HTERT RPE-1 (cell line): ENCODE results near the gene EIF4G1.

Experiments
- in situ Hi-C: fragments of 300-500 bp; cut with MboI; formaldehyde crosslinking; loops from 4 replicates; pipeline ENCODE4 v1.14.3; 2020; ENCODE audit warnings: low sequenced_read_pairs

EIF4G1 gene

DNA sequence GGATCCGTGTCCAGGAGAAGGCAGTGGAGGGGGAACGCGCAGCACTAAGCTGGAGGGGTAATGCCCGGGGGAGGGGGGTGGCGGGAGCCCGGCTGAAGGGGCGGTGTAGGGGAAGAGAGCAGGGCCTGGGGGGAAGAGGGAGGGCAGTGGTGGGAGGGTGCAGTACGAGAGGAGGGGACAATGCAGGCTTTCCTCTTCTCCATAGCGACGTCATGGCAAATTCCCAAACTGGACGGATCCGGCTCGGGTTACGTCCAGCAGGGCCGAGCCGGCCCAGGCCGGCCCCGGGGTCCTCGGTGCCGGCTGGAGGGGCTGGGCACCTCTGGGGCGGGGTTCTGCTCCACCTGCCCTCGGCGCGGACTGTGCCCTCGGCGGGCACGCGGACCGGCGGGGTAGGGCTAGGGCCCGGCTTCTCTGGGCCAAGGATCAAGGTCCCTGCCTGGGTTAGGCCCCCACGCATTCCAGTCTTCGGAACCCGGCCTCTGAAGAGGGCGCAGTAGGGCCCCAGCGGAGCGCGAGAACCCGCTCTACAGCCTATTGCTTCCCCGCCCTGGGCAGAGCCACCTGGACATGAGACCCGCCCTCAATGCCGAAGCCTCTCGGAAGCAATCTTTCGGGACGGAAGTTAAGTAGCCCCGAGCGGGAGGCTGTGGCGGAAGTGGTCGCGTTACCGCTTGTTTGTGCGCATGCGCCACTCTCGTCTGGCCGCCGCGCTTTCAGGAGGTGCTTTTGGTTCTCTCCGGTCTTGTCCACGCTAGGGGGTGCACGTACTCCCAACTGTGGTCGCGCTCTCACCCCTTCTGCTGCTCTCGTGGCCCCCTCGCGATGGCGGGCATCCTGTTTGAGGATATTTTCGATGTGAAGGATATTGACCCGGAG, 48.5 kb downstream of the EIF4G1 start:
- in situ Hi-C loops = no loop called here

DNA sequence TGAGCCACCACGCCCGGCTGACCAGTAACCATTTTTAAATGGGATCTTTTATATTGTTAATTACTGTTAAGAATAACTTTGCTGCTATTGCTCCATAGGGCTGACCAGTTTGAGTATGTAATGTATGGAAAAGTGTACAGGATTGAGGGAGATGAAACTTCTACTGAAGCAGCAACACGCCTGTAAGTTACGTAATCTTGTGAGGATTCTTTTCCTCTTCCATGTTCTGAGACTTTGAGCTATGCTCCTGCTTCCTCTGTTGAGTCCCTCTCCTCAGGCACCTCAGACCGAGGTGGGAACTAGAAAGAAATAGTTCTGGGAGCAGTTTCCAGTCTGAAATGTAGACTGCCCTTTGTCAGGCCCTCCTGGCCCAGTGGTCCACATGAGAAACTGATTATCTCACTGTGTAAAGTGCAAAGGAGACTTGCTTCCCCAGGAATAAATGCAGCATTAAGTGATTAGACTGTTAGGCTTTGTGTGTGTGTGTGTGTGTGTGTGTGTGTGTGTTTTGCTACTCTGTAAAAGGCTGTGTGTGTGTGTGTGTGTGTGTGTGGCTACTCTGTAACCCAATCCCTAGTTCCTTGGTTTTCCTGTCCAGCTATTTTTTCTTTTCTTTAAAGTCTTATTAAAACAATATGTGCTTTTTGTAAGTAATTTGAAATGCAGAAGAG, 52.3 kb downstream of the EIF4G1 start:
- in situ Hi-C loops = no loop called here

DNA sequence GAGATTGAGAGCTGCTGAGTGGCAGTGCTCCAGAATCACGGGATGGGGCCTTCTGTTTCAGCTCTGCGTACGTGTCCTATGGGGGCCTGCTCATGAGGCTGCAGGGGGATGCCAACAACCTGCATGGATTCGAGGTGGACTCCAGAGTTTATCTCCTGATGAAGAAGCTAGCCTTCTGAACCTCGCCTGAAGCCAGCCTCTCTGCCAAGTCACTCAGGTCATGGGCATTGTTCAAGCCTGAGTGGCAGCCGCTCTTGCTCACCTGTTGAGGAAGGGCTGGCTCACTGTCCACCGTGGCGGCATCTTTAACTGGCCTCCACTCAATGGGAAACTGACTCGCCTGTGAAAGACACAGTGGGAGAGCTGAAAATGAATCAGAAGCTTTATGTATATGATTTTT, 53.7 kb downstream of the EIF4G1 start:
- in situ Hi-C loops = no loop called here

DNA sequence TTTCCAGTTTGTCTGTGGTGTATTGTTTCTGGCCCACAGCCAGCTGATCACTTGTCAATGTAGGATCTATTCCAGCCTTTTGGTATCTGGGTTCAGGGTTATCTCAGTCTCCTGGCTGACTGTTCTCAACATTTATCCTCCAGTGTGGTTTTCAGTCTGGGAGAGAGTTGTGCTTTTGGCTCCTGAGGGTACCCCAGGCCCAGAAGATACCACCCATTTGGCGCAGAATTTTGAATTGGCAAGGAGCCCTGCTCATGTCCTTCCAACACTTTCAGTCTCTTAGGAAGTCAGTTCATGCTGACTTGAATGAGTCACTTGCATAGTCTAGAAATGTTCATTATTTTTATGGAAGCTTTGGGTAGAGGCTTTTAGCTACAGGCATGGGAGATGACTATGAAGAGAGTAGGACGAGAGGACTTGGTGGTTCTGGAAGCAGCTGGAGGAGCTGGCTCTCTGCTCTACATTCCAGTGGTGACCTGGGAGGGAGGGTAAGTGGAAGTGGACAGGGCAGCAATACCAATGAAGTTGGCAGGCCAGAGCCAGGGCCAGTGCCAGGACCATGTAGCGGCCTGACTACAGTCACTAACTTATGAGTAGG, 54.3 kb downstream of the EIF4G1 start:
- in situ Hi-C loops = no loop called here

DNA sequence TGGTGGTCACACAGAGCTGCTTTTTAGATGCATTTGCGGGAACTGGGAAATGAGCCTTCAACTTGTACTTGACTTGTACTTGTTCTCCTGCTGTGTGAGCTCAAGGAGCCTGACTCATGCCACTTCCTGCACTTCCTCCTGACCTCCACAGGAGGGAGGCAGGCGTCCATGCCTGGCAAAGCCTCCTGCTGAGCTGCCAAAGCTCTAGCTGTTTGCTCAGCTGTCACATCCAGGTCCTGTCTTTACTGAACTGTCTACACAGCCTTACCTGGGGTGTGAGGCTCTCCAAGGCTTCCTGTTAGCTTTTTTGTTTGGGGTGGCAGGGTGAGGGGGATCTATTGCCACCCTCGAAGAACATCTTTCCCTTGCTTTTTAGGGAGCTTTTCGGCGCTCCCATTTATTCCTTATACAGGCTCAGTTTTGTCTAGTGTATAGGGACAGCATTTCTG, 57.2 kb downstream of the EIF4G1 start:
- in situ Hi-C loops = no loop called here

DNA sequence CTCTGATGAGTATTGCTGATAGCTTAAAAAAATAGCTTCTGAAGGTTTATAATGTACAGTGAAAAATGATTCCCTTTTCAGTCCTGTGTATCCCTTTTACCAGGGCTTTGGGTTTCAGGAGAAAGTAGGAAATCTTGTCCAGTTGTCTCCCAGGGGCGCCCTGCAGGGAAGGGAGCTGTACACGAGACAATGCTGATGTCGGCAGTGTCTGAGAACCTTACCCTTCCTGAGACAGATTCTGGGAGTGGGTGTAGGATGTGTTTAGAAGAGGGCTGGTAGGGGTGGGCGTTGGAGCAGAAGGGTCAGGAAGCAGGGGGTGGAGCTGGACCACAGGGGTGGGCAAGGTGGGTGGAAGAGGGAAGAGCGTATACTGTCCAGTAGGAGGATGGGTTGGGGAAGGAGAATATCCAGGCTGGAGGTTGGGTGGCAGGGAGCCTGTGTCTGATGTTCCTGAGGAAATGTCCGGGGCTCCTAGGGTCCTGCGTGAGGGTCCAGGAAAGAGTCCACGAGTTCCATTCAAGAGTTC, 58.0 kb downstream of the EIF4G1 start:
- in situ Hi-C loops = no loop called here

DNA sequence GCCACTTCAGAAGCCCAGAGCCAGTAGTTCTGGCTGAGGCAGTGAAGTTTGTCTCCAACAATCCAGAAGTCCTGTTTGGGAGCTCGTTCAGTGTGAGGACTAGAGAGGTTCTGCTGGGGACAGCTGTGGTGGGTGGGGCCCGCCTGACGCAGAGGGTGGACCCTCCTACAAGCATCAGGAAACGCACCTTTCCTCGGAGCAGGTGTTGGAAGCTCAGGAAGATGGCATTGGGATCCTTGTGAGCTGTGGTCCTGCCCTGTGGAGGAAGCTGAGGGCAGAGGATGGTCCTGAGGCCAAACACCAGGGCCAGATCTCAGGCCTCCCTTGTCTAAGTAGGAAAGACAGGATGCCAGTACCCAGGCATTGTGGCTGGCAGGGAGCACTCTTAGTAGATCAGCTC, 58.5 kb downstream of the EIF4G1 start:
- in situ Hi-C loops = no loop called here

DNA sequence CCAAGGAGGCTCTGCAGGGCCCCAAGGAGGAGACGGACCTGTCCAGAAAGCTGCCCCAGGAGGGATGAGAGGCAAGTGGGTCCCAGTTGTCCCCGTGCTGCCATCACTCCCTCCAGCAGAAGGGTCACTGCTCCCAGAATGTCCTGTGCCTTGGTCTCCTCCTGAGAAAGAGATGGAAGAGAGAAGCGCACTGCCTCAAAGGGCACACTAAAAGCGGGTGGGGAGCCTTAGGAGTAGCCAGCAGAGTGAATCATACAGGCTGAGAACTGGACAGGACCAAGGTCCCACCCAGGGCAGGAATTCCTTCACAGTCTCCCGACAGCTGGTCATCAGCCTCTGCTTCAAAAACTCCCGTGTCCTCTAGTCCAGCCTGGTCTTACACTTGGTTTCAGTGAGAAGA, 59.0 kb downstream of the EIF4G1 start:
- in situ Hi-C loops = no loop called here

DNA sequence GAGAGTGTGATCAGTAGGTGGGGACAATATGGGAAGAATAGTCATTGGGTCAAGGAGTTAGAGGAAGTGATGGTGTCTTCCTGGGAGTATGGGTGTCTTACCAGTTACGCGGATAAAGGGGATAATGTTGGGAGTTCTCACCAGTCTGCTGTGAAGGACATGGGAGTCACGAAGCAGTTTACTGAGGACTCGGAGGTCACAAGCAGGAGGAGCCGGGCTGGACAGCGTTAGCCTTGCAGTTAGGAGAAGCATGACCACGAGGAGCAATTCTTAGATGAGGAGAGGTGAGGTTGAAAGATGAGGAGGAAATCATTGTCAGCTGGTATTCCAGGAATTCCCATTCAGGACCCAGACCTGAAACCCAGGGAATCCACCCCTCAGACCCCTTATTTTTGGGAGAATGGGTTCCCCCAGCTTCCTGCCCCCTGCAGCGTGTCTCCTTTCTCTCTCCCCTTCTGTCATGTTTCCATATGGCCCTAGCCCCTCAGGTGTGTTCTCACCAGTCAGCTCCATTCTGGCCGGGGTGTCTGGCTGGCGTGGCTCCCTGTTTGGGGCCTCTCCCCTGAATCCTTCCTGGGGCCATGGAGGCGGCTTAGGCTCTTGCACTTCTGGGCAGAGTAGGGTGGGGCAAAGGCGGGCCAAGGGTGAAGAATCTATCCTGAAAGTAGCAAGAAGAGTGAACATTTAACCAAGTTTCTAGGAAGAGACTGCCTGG, 61.5 kb downstream of the EIF4G1 start:
- in situ Hi-C loops = no loop called here

DNA sequence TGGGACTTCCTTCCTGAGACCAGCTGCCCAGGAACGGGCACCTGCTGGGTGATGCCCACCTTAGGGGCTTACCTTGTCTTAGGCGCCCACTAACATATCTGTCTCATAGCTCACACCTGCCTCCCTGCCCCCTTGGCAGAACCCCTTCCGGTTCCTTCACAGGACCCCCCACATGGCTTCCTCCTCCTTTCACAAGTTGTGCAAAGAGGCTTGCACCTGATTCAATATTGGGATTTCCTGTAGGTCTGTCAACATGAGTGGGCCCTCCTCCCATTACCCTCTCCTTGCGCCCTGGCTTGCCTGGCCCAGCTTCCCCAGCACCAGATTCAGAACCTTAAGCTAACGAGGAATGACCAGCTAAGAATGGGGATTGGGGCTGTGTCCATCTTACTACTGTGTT, 63.0 kb downstream of the EIF4G1 start:
- in situ Hi-C loops = no loop called here

DNA sequence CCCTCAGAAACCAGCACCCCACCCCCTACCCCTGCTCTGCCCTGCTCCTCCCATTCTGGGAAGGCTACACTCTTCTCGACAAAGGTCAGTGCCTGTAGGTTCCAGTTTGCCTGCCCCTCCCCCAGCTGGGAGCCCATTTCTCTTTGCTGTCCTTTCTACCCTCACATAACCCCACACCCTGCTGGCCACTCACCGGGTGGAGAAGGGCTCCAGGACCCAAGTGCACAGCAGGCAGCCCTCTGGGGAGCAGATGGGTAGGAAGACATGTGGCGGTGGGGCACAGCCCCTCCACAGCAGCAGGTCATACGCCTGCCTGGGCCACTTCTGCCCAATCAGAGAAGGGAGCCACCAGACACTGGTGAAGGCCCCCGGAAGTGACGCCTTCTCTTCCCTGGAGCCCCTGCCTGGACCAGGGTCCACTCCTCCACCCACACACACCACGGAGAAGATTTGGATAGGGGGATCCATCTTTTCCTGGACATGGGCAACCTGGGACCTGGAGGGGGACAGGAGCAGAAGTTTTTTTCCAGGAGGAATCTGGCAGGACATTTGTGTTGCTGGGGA, 63.6 kb downstream of the EIF4G1 start, which contains the start of gene THPO:
Gene THPO (minus strand): TSS at position 326 of the 564 bp plus-strand sequence. CDS start 1,948 bp downstream, outside the sequence.
- in situ Hi-C loops = no loop called here

DNA sequence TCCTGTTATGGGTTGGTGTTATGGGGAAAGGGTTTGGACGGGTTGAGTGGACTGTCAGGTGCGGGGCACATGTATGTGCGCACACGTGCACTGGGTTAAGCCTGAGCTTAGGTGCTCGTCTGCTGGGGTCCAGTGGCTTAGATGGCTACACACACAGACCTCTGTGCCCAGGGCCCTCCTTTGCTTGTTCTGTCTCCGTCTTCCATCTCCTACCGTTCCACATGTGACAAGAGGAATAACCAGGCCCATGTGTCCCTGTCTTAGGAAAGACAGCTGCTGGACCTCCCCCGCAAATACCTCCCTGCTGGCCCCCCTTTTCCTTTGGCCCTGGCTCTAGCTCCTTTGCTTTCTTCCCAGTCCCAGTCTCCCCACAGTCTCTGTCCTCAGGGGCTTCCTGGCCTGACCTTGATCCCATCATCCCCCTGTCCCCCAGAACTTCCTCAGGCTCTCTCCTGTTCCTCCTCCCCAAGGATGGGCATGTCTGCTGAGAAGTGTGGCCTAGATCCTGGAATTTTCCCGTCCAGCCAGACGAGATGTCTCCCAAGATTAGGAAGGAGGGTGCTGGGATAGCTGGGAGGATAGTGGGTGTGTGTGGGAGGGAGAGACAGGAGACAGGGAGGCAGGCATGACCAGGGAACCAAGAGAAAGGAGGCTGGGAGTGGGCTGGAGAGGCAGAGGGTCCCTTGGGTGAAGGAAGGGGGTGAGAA, 64.4 kb downstream of the EIF4G1 start:
- in situ Hi-C loops = no loop called here

DNA sequence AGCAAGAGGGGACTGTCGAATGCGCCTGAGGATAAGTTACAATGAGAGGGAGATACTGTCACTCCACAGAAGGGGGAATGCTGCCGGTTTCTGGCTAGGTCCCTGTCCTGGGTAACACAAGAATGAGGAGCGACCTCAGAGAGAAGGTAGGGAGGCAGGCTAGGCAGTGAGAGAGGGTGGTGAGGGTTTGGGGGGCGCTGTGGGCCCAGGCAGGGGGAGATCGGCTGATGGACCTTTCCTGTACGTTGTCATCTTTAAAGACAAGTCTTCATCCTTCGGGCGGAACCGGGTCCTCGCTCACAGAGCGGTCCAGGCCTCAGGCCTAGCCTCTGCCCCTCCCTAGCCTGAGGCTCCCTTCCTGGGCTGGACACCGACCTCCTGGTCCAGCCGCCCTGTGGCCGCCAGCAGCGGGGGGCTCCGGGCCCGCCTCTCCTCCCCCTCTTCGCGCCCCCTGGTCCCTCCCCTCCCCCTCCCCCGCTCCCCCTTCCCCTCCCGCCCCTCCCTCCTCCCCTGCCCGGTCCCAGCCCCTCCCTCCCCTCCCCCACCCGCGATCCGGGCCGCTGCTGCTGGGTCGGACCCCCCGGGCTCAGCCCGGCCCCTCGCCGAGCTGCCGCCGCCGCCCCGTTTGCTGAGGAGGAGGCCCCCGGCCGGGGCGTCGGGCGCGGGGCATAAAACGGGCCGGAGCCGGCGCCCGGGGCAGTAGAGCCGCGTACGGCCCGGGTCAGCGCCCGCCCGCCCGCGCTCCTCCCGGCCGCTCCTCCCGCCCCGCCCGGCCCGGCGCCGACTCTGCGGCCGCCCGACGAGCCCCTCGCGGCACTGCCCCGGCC, 65.2 kb downstream of the EIF4G1 start, which contains the start of gene CHRD:
Gene CHRD (plus strand): TSS at position 697 of the 827 bp plus-strand sequence. CDS start 265 bp downstream, outside the sequence.
- in situ Hi-C loops = no loop called here

DNA sequence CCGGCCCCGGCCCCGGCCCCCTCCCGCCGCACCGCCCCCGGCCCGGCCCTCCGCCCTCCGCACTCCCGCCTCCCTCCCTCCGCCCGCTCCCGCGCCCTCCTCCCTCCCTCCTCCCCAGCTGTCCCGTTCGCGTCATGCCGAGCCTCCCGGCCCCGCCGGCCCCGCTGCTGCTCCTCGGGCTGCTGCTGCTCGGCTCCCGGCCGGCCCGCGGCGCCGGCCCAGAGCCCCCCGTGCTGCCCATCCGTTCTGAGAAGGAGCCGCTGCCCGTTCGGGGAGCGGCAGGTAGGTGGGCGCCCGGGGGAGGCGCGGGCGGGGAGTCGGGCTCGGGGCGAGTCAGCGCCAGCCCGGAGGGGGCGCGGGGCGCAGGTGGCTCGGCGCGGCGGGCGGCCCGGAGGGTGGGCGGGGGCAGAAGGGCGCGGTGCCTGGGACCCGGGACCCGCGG, 65.8 kb downstream of the EIF4G1 start:
- in situ Hi-C loops = no loop called here

DNA sequence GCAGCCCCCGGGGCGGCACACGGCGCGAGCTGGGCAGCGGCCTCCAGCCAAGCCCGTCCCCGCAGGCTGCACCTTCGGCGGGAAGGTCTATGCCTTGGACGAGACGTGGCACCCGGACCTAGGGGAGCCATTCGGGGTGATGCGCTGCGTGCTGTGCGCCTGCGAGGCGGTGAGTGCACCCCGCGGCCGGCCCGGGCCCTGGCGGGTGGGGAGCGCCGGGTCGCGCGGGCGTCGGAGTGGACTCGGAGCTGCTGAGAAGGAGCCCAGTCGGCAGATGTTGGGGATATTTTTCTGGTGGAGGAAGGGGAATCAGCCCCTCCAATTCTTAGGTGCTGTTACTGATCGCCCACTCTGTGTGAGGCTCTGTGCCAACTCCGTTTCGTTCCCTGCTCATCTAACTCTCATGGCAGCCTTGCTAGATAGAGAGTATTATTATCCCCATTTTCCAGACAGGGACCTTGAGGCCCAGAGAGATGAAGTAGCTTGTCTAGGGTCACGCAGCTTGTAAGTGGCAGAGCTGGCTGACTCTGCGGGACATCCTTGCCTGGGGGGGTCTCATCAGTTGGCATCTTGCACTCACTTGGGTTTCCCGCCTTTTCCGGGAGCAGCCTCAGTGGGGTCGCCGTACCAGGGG, 66.3 kb downstream of the EIF4G1 start:
- in situ Hi-C loops = no loop called here

DNA sequence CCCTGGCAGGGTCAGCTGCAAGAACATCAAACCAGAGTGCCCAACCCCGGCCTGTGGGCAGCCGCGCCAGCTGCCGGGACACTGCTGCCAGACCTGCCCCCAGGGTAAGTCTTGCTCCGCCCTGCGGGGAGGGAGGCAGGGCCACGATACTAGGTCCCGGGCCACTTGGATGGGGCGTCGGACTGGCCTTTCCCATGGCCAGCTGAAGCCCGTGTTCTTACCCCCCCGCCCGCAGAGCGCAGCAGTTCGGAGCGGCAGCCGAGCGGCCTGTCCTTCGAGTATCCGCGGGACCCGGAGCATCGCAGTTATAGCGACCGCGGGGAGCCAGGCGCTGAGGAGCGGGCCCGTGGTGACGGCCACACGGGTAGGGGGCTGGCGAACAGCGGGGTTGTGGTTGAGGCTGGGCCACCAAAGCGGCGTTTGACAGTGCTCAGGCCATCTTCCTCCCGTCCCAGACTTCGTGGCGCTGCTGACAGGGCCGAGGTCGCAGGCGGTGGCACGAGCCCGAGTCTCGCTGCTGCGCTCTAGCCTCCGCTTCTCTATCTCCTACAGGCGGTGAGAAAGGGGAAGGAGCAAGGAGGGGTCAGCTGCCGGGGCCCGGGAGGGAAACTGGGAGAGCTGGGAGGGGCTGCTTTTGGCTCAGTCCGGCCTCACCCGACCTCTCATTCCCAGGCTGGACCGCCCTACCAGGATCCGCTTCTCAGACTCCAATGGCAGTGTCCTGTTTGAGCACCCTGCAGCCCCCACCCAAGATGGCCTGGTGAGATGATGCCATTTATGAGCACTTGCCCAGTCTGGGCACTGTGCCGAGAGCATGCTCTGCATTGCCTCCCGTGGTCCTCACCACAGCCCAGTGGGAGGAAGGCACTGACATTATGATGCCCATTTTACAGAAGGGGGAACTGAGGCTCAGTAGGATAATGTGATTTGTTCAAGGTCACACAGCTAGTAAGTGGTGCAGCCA, 67.1 kb downstream of the EIF4G1 start:
- in situ Hi-C loops = no loop called here

DNA sequence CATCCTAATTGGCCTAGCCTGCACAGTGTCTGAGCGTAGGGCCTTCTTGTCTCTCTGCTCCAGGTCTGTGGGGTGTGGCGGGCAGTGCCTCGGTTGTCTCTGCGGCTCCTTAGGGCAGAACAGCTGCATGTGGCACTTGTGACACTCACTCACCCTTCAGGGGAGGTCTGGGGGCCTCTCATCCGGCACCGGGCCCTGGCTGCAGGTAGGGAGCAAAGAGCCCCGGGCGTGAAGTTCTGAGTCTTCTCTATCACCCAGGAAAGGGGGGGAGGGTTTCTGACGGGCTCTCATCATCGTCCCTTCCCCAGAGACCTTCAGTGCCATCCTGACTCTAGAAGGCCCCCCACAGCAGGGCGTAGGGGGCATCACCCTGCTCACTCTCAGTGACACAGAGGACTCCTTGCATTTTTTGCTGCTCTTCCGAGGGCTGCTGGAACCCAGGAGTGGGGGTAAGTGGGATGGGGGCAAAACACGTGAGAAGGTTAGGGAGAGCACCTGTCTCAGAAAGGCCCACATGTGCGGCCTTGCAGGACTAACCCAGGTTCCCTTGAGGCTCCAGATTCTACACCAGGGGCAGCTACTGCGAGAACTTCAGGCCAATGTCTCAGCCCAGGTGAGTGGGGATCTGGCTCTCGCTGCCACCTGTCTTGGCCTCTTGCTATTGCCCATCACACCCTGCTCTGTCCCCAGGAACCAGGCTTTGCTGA, 68.1 kb downstream of the EIF4G1 start:
- in situ Hi-C loops = no loop called here
